HEK293 (cell line): ENCODE measurements around the gene COP1.

ENCODE experiments used
- BCL11A ChIP-seq: fragments of 450-650 bp; formaldehyde crosslinking; IDR thresholded peaks from 2 replicates; pipeline ENCODE4 v1.5.1; 2016; ENCODE audit warnings: low read depth, missing biosample characterization, missing genetic modification characterization
- ZBTB8A ChIP-seq: fragments of 450-650 bp; formaldehyde crosslinking; IDR thresholded peaks from 2 replicates; pipeline ENCODE4 v1.5.1; 2016; ENCODE audit warnings: missing biosample characterization, missing genetic modification characterization
- ZNF114 ChIP-seq: fragments of 450-650 bp; formaldehyde crosslinking; IDR thresholded peaks from 2 replicates; pipeline ENCODE4 v1.5.0; 2017; ENCODE audit warnings: missing biosample characterization, missing genetic modification characterization
- ZNF23 ChIP-seq: fragments of 450-650 bp; formaldehyde crosslinking; IDR thresholded peaks from 2 replicates; pipeline ENCODE4 v1.5.1; 2016; ENCODE audit warnings: missing biosample characterization, missing genetic modification characterization, borderline replicate concordance
- ZNF324 ChIP-seq: fragments of 450-650 bp; formaldehyde crosslinking; IDR thresholded peaks from 2 replicates; pipeline ENCODE4 v1.5.1; 2016; ENCODE audit warnings: missing biosample characterization, missing genetic modification characterization
- TF ChIP-seq, protein P1 (sequence below): fragments of 450-650 bp; formaldehyde crosslinking; IDR thresholded peaks from 2 replicates; pipeline ENCODE4 v1.5.1; 2016; ENCODE audit warnings: missing biosample characterization, missing genetic modification characterization, low read depth

DNA sequence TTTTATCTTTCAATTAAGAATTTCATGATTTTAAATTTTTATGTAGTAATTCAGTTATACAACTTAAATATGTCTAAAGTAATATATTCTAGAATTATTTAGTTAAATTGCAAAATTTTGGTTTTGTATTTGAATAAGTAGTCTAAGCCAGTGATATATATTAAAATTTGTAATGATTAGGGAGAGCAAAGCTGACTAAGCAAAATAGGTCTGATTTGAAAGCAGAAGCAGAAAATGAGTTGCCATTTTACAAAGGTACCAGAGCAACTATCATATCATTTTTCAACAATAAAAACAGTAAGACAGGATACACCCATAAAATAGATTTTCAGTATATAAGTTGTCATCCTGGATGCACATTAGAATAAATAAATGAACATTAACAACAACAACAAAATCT lies 177.9 kb downstream of the COP1 start:
- TF ChIP-seq ZNF23 (tag by site-specific recombination) (no peak), ZNF114 (tag by site-specific recombination) (no peak), ZNF324 (tag by site-specific recombination) (no peak), BCL11A (tag by site-specific recombination) (no peak), ZBTB8A (tag by site-specific recombination) (no peak)
- TF ChIP-seq, protein P1, sequence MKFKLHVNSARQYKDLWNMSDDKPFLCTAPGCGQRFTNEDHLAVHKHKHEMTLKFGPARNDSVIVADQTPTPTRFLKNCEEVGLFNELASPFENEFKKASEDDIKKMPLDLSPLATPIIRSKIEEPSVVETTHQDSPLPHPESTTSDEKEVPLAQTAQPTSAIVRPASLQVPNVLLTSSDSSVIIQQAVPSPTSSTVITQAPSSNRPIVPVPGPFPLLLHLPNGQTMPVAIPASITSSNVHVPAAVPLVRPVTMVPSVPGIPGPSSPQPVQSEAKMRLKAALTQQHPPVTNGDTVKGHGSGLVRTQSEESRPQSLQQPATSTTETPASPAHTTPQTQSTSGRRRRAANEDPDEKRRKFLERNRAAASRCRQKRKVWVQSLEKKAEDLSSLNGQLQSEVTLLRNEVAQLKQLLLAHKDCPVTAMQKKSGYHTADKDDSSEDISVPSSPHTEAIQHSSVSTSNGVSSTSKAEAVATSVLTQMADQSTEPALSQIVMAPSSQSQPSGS (tag by site-specific recombination): no peak
